ENCODE measurements around the gene NEU2.
"Not testable (repeated sequence)": the region's sequence is repeated elsewhere in the genome, so short reads cannot be mapped to it uniquely, and the experiment has no call there.

Gene NEU2

DNA sequence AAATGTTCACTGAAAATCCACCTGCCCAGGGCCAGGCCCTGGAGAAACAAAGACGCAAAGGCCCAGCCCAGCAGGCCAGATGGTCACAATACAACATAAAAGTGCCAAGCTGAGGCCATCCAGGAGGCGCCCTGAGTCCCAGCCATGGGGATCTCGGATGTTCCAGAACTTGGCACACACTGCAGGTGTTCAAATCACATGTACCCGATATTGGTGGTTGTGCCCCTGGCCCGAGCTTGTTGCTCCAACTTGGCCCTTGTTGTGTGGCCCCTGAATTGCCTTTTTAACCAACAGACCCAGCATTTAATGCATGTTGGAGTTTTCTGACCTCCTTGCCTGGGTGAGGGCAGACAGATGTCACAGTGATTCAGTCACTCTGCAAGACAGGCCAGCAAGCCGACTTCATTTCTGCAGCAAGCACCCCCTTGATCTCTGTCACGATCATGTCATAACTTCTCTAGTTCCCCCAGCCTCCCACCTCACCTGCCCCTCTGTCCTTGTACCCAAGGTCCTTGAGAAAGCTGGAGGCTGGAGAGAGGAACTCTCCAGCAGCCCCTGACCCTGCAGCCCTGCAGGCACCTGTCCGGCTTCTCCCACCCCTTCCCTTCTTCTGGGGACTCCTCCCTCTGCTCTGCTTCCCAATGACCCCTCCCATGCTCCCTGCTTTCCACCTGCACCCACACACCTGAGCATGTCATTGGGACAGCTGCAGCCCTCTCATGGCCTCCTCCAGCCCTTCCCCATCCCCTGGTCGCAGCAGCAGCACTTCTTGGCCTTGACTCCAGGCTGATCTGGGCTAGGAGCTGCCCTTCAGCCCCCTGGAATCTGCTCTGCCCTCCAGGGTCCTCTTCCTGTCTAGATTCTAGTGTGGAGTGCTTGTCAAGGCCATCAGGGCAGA is 28.6 kb upstream of the NEU2 start:
- ATAC-seq = no peak
- Mint-ChIP-seq H3K4me1 (no peaks in the 10 kb centered on the region), H3K27ac (no peak overlapping the region), H3K4me3 (no peak overlapping the region), H3K9me3 (no peaks in the 10 kb centered on the region), H3K36me3 (no peaks in the 10 kb centered on the region)
- no peak for DNase-seq (ENCODE audit: low spot score in 2 of 2)

DNA sequence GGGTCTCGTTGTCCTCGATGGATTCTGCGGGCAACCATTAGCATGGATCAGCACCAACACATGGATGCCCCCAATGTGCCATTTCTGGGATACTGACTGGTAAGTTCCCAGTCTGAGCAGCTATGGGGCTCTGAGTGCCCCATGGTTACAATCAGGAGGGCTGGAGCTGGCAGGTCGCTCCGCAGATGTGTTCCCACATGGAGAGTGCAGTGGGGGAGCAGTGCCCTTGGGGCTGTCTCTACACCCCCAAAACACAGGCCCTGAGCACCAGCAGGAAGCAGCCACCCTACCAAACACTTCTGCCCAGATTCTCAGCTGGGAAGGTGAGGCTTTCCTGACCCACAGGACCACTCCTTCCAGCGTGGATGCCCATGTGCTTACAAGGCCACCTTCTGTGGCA is 27.4 kb upstream of the NEU2 start:
- no peak for DNase-seq (ENCODE audit: low spot score in 2 of 2)
- Mint-ChIP-seq H3K27ac (no peak overlapping the region), H3K4me1 (no peaks in the 10 kb centered on the region), H3K9me3 (no peaks in the 10 kb centered on the region), H3K36me3 (no peaks in the 10 kb centered on the region), H3K4me3 (no peak overlapping the region)
- no peak for ATAC-seq

DNA sequence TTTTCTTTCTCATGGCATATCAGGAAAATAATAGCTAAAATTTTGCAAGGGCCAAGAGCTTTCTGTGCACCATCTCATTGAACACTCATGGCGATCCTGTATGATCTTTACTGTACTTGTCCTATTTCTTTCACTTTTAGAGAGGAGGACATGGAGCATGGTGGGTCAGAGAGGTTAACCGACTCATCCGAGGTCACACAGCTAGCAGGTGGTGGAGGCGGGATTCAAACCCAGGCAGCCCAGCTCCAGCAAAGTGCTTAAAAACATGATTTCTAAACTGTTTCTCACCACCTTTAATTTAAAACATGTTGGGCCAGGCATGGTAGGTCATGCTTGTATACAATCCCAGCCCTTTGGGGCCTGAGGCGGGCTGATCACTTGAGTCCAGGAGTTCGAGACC is 25.8 kb upstream of the NEU2 start:
- ATAC-seq (no peak), DNase-seq (ENCODE audit: low spot score in 2 of 2) (no peak)
- no peaks in the 10 kb centered on the region for H3K36me3 Mint-ChIP-seq
- H3K4me3 Mint-ChIP-seq = no peak overlapping the region
- H3K9me3 Mint-ChIP-seq = no peaks in the 10 kb centered on the region
- H3K4me1 Mint-ChIP-seq = no peaks in the 10 kb centered on the region
- no peak overlapping the region for H3K27ac Mint-ChIP-seq

DNA sequence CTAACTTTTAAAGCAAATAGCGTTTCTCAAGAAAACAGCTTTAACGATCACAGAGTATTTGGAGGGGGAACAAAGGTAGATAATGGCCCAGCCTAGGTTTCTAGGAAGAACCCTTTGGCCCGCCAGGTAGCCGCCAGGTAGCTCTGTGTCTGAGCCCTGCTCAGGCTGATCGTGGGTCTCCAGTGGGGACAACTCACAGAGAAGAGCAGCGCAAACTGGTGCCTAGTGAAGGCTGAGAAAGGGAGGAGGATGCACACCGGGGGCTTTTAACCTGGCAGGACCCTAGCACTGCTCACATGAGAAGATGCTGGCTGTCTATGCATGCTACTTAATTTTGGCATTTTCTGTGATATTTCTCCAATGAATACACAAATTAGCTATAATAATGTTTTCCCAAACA is 25.2 kb upstream of the NEU2 start:
- DNase-seq (ENCODE audit: low spot score in 2 of 2) = no peak
- Mint-ChIP-seq H3K36me3 (no peaks in the 10 kb centered on the region), H3K27ac (no peak overlapping the region), H3K4me1 (no peaks in the 10 kb centered on the region), H3K4me3 (no peak overlapping the region), H3K9me3 (no peaks in the 10 kb centered on the region)
- no peak for ATAC-seq

DNA sequence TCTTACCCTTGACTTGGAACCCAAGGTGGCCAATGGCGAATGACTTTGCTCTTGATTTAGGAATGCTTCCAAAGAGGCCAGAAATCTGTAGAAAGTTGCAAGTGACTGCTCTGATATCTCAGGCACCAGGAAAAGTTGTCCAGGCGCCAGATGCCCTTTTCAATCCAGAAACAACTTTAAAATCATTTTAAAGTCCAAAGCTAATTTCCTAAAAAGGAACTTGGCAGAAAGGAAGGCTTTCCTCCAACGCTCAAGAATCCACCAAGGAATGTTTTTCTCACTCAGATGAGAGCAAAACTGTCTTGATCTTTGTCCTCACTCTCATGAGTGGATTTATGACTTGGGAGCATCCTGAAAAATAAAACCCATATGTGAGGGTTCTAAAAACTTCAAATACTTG is 24.7 kb upstream of the NEU2 start:
- no peak overlapping the region for H3K27ac Mint-ChIP-seq
- no peak for DNase-seq (ENCODE audit: low spot score in 2 of 2)
- no peaks in the 10 kb centered on the region for H3K4me1 Mint-ChIP-seq
- ATAC-seq = no peak
- H3K36me3 Mint-ChIP-seq = no peaks in the 10 kb centered on the region
- H3K4me3 Mint-ChIP-seq = no peak overlapping the region
- no peaks in the 10 kb centered on the region for H3K9me3 Mint-ChIP-seq

DNA sequence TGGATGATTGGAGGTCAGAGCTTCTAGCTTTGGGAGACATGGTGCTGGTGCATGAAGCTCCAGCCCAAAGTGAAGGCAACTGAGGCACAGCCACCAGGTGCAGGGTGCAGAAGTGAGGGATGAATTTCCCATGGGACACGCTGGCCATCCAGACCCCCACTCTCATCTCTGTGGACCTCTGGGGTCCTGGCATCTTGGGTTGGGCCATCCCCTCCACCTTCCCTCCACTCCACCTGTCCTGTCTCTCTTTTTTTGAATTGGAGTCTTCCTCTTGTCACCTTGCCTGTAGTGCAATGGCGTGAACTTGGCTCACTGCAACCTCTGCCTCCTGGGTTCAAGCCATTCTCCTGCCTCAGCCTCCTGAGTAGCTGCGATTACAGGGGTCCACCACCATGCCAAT is 22.8 kb upstream of the NEU2 start:
- H3K4me1 Mint-ChIP-seq = no peaks in the 10 kb centered on the region
- no peak overlapping the region for H3K27ac Mint-ChIP-seq
- H3K4me3 Mint-ChIP-seq = no peak overlapping the region
- H3K36me3 Mint-ChIP-seq = no peaks in the 10 kb centered on the region
- no peaks in the 10 kb centered on the region for H3K9me3 Mint-ChIP-seq
- DNase-seq (ENCODE audit: low spot score in 2 of 2) = no peak
- no peak for ATAC-seq

DNA sequence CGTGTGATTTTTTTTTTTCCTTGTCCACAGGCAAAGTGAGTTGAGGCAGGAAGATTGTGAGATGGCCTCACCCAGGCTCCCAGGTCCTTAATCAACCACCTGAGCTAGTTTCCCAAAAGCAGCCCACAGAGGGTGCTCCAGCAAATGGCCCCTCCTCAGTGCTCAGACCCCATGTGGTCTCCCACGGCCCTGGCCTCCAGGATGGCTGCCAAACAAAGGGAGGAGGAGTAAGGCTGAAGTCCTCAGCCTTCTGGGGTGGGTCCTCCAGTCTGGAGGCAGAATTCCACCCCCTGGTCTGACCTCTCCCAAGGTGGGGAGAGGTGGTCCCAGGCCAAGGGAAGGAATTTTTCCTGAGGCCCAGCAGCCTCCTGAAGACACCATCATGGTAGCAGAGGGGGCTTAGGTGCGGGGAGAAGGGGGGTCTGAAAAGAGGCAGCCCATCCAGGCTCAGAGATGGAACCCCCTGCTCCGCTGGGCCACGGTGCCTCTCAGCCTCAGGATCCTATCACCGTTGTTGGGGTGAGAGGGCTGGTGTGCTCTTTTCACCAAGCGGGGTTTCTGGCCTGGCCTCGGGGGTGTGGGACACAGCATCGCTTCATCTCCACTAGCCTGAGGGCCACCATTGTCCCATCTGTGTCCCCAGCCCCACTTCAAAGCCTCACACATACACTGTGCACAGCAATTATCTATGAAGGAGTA is 21.8 kb upstream of the NEU2 start:
- Mint-ChIP-seq H3K4me1 (no peaks in the 10 kb centered on the region), H3K4me3 (no peak overlapping the region), H3K9me3 (peaks cover 4% of the 10 kb centered on the region), H3K36me3 (no peaks in the 10 kb centered on the region), H3K27ac (no peak overlapping the region)
- no peak for ATAC-seq
- DNase-seq (ENCODE audit: low spot score in 2 of 2) = no peak

DNA sequence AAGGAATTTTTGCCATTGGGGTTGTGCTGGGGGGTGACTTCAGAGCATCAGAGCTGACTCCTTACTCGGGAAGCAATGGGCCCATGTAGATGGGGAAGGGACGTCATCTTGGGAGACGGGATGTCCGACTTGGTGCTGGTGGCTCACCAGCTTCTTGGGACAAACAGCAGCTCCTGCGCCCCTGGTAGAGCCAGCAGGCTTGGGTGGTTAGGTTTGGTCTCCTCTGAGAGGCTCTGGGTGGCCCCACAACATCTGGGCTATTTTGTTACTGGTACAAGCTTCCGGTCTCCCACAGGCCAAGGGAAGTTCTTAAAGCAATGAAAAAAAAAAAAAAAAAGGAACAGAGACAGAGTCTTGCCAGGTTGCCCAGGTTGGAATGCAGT is 21.2 kb upstream of the NEU2 start:
- DNase-seq (ENCODE audit: low spot score in 2 of 2) (no peak), ATAC-seq (no peak)
- H3K36me3 Mint-ChIP-seq = no peaks in the 10 kb centered on the region
- no peak overlapping the region for H3K27ac Mint-ChIP-seq
- H3K4me1 Mint-ChIP-seq = no peaks in the 10 kb centered on the region
- H3K9me3 Mint-ChIP-seq = peaks cover 4% of the 10 kb centered on the region
- no peak overlapping the region for H3K4me3 Mint-ChIP-seq

DNA sequence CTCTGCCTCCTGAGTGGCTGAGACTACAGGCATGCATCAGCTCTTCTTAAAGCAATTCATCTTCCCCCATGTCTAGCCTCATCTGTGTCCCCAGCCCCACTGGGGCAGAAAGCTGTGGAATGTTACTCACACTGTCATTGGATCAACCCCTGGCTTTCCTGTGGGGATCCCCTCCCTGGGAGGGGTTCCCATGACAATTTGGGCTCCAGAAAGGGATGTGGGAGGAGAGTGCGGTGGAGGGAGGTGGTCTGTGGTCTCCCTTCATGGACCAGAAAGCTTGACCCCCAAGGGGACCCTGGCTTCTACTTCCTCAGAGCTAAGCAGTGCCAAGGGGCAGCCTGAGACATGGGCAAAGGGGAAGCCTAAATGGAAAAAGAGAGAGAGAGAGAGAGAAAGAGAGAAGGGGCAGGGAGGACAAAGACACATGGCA is 20.8 kb upstream of the NEU2 start:
- ATAC-seq = no peak
- no peak for DNase-seq (ENCODE audit: low spot score in 2 of 2)
- Mint-ChIP-seq H3K27ac (no peak overlapping the region), H3K36me3 (no peaks in the 10 kb centered on the region), H3K4me1 (no peaks in the 10 kb centered on the region), H3K9me3 (peaks cover 4% of the 10 kb centered on the region), H3K4me3 (no peak overlapping the region)

DNA sequence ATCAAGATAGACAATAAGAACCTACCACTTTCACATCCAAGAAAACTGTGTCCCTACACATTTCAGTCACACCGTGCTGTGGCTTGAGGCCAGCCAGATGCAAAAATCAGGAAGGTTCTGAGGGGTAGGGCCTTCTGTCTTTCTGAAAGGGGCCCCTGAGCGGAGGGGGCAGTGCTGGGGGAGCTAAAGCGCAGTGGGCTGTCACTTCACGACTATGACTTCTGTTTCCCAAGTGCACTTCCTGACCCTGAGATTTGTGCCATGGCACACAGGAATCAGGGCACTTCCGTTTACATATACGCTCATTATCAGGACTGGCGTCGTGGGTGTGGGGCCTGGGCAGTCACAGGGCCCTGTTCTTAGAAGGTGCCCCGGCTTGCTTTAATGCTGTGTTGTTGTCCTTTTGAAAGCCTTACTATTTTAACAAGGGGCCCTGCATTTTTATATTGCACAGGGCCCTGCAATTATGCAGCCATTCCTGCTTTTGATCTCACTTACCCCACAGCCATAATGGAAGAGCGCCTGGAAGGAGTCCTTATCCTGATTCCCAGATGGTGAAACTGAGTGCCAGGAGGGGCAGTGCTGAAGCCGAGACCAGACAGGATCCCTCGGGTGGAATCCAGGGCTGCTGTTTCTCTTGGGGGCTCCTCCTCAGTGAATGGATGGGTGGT is 20.0 kb upstream of the NEU2 start:
- H3K4me3 Mint-ChIP-seq = no peak overlapping the region
- no peak overlapping the region for H3K27ac Mint-ChIP-seq
- peaks cover 4% of the 10 kb centered on the region for H3K9me3 Mint-ChIP-seq
- no peaks in the 10 kb centered on the region for H3K4me1 Mint-ChIP-seq
- ATAC-seq (no peak), DNase-seq (ENCODE audit: low spot score in 2 of 2) (no peak)
- H3K36me3 Mint-ChIP-seq = no peaks in the 10 kb centered on the region

DNA sequence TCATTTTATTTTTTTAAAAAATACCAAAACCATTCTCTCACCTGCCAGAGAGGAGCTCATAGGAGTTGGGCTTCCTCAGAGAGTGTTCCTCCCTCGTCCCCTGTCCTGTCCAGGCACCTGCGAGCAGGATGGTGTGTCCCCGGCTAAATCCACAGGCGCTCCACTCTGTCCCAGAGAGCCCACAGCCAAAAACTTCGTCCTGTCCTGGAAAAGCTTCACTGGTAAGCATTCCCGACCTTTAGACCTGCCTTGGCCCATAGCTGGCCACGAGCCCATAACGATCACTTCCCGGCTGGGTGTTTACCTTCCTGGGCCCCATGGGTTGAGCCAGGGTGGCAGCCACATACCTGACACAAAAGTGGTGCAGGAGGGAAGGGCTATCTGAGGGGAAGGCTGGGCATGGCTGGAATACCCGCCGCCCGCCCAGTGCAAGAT is 19.4 kb upstream of the NEU2 start, which contains the start of gene NGEF:
Gene NGEF (minus strand): TSS at position 230 of the 435 bp plus-strand sequence. CDS start 38,366 bp downstream, outside the sequence.
- Mint-ChIP-seq H3K27ac (no peak within 1 kb of the TSS), H3K36me3 (no peaks in the 10 kb centered on the region), H3K4me1 (no peaks in the 10 kb centered on the region), H3K9me3 (peaks cover 4% of the 10 kb centered on the region), H3K4me3 (no peak within 1 kb of the TSS)
- no peak for ATAC-seq
- DNase-seq (ENCODE audit: low spot score in 2 of 2) = no peak

DNA sequence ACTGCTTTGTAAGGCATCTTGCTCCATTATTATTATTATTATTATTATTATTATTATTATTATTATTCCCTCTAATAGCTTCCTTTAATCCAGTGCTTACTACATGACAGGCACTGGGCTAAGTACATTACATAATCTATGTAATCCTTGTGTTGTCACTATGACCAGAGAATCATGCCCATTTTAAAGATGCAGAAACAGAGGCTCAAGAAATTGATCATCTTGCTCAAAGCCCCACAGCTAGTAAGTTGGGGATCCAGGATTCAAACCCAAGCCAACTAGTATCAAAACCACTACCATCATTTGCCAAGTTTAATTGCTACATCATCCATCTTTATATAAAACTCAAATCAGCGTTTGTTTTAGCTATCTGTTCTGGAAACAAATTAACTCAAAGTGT is 18.8 kb upstream of the NEU2 start:
- no peak for DNase-seq (ENCODE audit: low spot score in 2 of 2)
- no peak for ATAC-seq
- Mint-ChIP-seq H3K36me3 (no peaks in the 10 kb centered on the region), H3K4me1 (no peaks in the 10 kb centered on the region), H3K9me3 (peaks cover 4% of the 10 kb centered on the region), H3K27ac (no peak overlapping the region), H3K4me3 (no peak overlapping the region)

DNA sequence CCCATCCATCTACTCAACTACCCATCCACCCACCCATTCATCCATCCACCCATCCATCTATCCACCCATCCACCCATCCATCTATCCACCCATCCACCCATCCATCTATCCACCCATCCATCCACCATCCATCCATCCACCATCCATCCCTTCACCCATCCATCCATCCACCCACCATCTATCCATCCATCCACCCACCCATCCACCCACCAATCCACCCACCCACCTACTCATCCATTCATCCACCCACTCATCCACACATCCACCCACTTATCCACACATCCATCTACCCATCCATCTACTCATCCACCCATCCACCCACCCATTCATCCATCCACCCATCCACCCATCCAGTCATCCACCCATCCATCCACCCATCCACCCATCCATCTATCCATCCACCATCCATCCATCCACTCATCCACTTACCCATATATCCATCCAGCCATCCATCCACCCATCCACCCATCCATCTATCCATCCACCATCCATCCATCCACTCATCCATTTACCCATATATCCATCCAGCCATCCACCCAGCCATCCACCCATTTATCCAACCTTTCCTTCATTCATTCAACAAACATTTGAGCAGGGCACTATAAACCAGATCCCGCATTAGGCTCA is 17.3 kb upstream of the NEU2 start:
- no peak for ATAC-seq
- Mint-ChIP-seq H3K36me3 (no peaks in the 10 kb centered on the region), H3K4me1 (no peaks in the 10 kb centered on the region), H3K27ac (no peak overlapping the region), H3K4me3 (no peak overlapping the region), H3K9me3 (peaks cover 4% of the 10 kb centered on the region)
- no peak for DNase-seq (ENCODE audit: low spot score in 2 of 2)

DNA sequence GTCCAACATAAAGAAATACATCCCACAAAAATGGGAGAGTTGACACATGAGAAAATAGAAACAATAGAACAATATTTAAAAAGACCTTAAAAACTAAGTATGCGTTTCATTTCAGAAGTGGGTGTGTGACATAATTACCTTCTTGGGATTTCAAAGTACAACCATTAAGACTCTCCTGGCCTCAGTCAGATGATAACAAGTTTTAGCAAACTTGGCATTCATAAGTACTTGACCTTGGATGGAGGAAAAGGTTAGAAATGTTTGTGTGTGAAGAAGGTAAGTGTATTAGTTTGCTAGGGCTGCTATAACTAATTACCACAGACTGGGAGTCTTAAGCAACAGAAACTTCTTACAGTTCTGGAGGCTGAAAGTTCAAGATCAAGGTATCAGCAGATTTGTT is 14.5 kb upstream of the NEU2 start:
- Mint-ChIP-seq H3K27ac (no peak overlapping the region), H3K36me3 (no peaks in the 10 kb centered on the region), H3K9me3 (peaks cover 4% of the 10 kb centered on the region), H3K4me3 (no peak overlapping the region), H3K4me1 (no peaks in the 10 kb centered on the region)
- DNase-seq (ENCODE audit: low spot score in 2 of 2) = no peak
- no peak for ATAC-seq

DNA sequence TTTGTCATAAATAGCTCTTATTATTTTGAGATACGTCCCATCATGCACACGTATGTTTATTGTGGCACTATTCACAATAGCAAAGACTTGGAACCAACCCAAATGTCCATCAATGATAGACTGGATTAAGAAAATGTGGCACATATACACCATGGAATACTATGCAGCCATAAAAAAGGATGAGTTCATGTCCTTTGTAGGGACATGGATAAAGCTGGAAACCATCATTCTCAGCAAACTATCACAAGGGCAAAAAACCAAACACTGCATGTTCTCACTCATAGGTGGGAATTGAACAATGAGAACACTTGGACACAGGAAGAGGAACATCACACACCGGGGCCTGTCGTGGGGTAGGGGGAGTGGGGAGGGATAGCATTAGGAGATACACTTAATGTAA is 12.9 kb upstream of the NEU2 start:
- DNase-seq (ENCODE audit: low spot score in 2 of 2) = not testable (repeated sequence)

More for the DNA sequence above, 12.9 kb upstream of the NEU2 start:
- H3K4me3 Mint-ChIP-seq, H3K27ac Mint-ChIP-seq, ATAC-seq, H3K36me3 Mint-ChIP-seq, H3K9me3 Mint-ChIP-seq, H3K4me1 Mint-ChIP-seq: not testable (repeated sequence)

Data from stimulated activated effector memory CD8-positive, alpha-beta T cell treated with anti-CD3 and anti-CD28 coated beads, Interleukin-12 subunit alpha, Interleukin-12 subunit beta, amount 100 ng/mL, for 72 hours (primary cell).